Keratinocyte (primary cell): ENCODE data around the gene SNX24.

Source experiments
- EZH2 ChIP-seq: IDR thresholded peaks from one replicate; pipeline ENCODE4 v1.6.1; 2012; ENCODE audit warnings: inconsistent platforms, mild to moderate bottlenecking, low read length, moderate library complexity
- TF ChIP-seq, protein P1 (sequence below), 3 experiments: IDR thresholded peaks in 1 of 3; conservative IDR thresholded peaks in 1 of 3; optimal IDR thresholded peaks in 1 of 3; 2 replicates in 2 of 3; 3 replicates in 1 of 3; pipeline versions ENCODE3 to v1.5.1; 2011; ENCODE audit warnings: low read length in 3 of 3, mild to moderate bottlenecking in 3 of 3, moderate library complexity in 2 of 3, control low read depth in 1 of 3, inconsistent platforms in 1 of 3; ENCODE audit not compliant: insufficient read depth in 2 of 3; ENCODE audit errors: extremely low read depth in 1 of 3

GRCh38 chr5:122924719-122925395, 79.4 kb downstream of the SNX24 start:
- TF ChIP-seq, protein P1, sequence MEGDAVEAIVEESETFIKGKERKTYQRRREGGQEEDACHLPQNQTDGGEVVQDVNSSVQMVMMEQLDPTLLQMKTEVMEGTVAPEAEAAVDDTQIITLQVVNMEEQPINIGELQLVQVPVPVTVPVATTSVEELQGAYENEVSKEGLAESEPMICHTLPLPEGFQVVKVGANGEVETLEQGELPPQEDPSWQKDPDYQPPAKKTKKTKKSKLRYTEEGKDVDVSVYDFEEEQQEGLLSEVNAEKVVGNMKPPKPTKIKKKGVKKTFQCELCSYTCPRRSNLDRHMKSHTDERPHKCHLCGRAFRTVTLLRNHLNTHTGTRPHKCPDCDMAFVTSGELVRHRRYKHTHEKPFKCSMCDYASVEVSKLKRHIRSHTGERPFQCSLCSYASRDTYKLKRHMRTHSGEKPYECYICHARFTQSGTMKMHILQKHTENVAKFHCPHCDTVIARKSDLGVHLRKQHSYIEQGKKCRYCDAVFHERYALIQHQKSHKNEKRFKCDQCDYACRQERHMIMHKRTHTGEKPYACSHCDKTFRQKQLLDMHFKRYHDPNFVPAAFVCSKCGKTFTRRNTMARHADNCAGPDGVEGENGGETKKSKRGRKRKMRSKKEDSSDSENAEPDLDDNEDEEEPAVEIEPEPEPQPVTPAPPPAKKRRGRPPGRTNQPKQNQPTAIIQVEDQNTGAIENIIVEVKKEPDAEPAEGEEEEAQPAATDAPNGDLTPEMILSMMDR (optimal IDR thresholded peaks at IDR 0.05 in 1 of 3, IDR thresholded peaks at IDR 0.05 in 1 of 3, conservative IDR thresholded peaks at IDR 0.05 in 1 of 3; ENCODE audit: extremely low read depth in 1 of 3, insufficient read depth in 2 of 3, low read length in 3 of 3), result no peak
- TF ChIP-seq EZH2, result no peak
